HepG2 (cell line): ENCODE measurements around the gene BACH2. TPM values are rescaled to one million over a fixed set of nuclear protein-coding genes. Genes with fewer than 3 reads are reported as not detected.

Source experiments
- ATAC-seq: fragments of 200-7000 bp; cut with Tn5 transposase; 3 replicates; pipeline ENCODE4 v1.9.1; 2020; ENCODE audit warnings: mild to moderate bottlenecking, moderate library complexity
- BruUV-seq: library from RNA; stranded (reverse); fragments of 400-500 nt; replicated peaks from 2 replicates; lab custom pipeline; 2021; lab: Mats Ljungman, UMichigan
- CTCF ChIA-PET: fragments of 300-600 bp; formaldehyde crosslinking; extraction: SDS; loops from one replicate; lab custom pipeline; 2021; ENCODE audit warnings: low total read pairs, inconsistent platforms, low intra/inter-chr PET ratio; lab: Yijun Ruan, JAX
- POLR2A ChIA-PET: fragments of 350-600 bp; sonication (Branson Sonifier 250); formaldehyde crosslinking; loops from one replicate; lab custom pipeline; 2020; ENCODE audit warnings: antibody characterized with exemption, inconsistent platforms; lab: Yijun Ruan, JAX
- DNase-seq: peaks from one replicate; pipeline ENCODE4 v3.0.0-alpha.2; 2015; ENCODE audit warnings: low spot score
- FAIRE-seq: peaks from 3 replicates; lab custom pipeline; 2011; peaks lifted over from hg19 to GRCh38; lab: Jason Lieb, UNC
- H2AFZ ChIP-seq: one replicate; pipeline ENCODE4 v1.6.1; 2011; ENCODE audit warnings: low read length, inconsistent platforms
- H3K27ac ChIP-seq: fragments of 300-600 bp; 3 replicates; pipeline ENCODE4 v1.8.0; 2011; ENCODE audit warnings: mixed run types, mild to moderate bottlenecking, mixed read lengths, low read length, inconsistent platforms; ENCODE audit not compliant: insufficient read depth; ENCODE audit errors: extremely low read length
- H3K27me3 ChIP-seq, 2 experiments: fragments of 200-600 bp in 1 of 2; 2 replicates in 1 of 2; 3 replicates in 1 of 2; pipeline versions ENCODE4 v1.6.0 to v1.8.0; 2011; ENCODE audit warnings: low read length in 2 of 2, mild to moderate bottlenecking in 2 of 2, moderate library complexity in 2 of 2, inconsistent platforms in 1 of 2; ENCODE audit not compliant: insufficient read depth in 2 of 2, control insufficient read depth in 1 of 2
- H3K36me3 ChIP-seq, 2 experiments: fragments of 200-600 bp in 1 of 2; replicated peaks in 1 of 2; 2 replicates in 1 of 2; 3 replicates in 1 of 2; pipeline versions ENCODE4 v1.5.1 to v1.8.0; 2011; ENCODE audit warnings: low read length in 2 of 2, inconsistent platforms in 1 of 2; ENCODE audit not compliant: insufficient read depth in 2 of 2, control insufficient read depth in 1 of 2
- H3K4me1 ChIP-seq: 2 replicates; pipeline ENCODE4 v1.5.1; 2012; ENCODE audit warnings: low read length, inconsistent platforms; ENCODE audit not compliant: insufficient read depth
- H3K4me2 ChIP-seq: 2 replicates; pipeline ENCODE4 v1.6.0; 2011; ENCODE audit warnings: low read depth, low read length, inconsistent platforms
- H3K4me3 ChIP-seq, 3 experiments: fragments of 200-600 bp in 1 of 3; sonication (generic), shearing (Covaris generic) in 1 of 3; replicated peaks in 1 of 3; 2 replicates each; pipeline ENCODE4 v1.5.1; 2011 to 2016; ENCODE audit warnings: low read length in 3 of 3, inconsistent platforms in 2 of 3, low read depth in 2 of 3, mild to moderate bottlenecking in 2 of 3, control low read depth in 1 of 3, mixed read lengths in 1 of 3; ENCODE audit not compliant: insufficient read depth in 1 of 3
- H3K79me2 ChIP-seq: one replicate; pipeline ENCODE4 v1.6.1; 2011; ENCODE audit warnings: low read length, inconsistent platforms; ENCODE audit not compliant: insufficient read depth
- H3K9ac ChIP-seq: 2 replicates; pipeline ENCODE4 v1.6.0; 2011; ENCODE audit warnings: mild to moderate bottlenecking, low read depth, low read length, inconsistent platforms; ENCODE audit not compliant: insufficient read depth
- H3K9me3 ChIP-seq: 2 replicates; pipeline ENCODE4 v1.5.1; 2012; ENCODE audit warnings: mild to moderate bottlenecking, low read length
- H4K20me1 ChIP-seq: 2 replicates; pipeline ENCODE4 v1.6.0; 2011; ENCODE audit warnings: inconsistent platforms, mild to moderate bottlenecking, low read length, moderate library complexity; ENCODE audit not compliant: insufficient read depth
- FOSL2 ChIP-seq: sonication (generic); formaldehyde crosslinking; IDR thresholded peaks from 2 replicates; pipeline ENCODE4 v1.4.0; 2020; ENCODE audit warnings: missing genetic modification reagents
- IKZF1 ChIP-seq: fragments of 450-650 bp; IDR thresholded peaks from 2 replicates; pipeline ENCODE4 v1.7.1; 2016
- KLF16 ChIP-seq, 2 experiments: sonication (generic) in 1 of 2; formaldehyde crosslinking in 1 of 2; IDR thresholded peaks; 2 replicates each; pipeline versions ENCODE4 v1.6.1 to v1.8.0; 2016 to 2023; ENCODE audit warnings: missing genetic modification reagents in 2 of 2, missing compliant biosample characterization in 1 of 2
- MLLT10 ChIP-seq: sonication (generic); formaldehyde crosslinking; IDR thresholded peaks from 2 replicates; pipeline ENCODE4 v1.4.0; 2020; ENCODE audit warnings: missing genetic modification reagents
- SNAPC4 ChIP-seq: sonication (generic); formaldehyde crosslinking; IDR thresholded peaks from 2 replicates; pipeline ENCODE4 v1.4.0; 2020; ENCODE audit warnings: mild to moderate bottlenecking, missing genetic modification reagents
- SOX13 ChIP-seq, 3 experiments: fragments of 450-650 bp in 1 of 3; sonication (generic) in 1 of 3; formaldehyde crosslinking in 1 of 3; IDR thresholded peaks in 2 of 3; conservative IDR thresholded peaks in 1 of 3; 2 replicates each; pipeline versions ENCODE4 v1.5.0 to v1.6.1; 2016 to 2020; ENCODE audit warnings: antibody characterized with exemption in 1 of 3, mild to moderate bottlenecking in 1 of 3, missing compliant biosample characterization in 1 of 3, missing genetic modification reagents in 1 of 3, moderate library complexity in 1 of 3
- ZBTB26 ChIP-seq: IDR thresholded peaks from 2 replicates; pipeline ENCODE4 v1.6.1; 2016; ENCODE audit warnings: missing compliant biosample characterization, missing genetic modification reagents, borderline replicate concordance
- ZNF253 ChIP-seq: sonication (generic); formaldehyde crosslinking; IDR thresholded peaks from 2 replicates; pipeline ENCODE4 v1.8.0; 2022; ENCODE audit warnings: mild to moderate bottlenecking, missing genetic modification reagents, borderline replicate concordance
- ZNF260 ChIP-seq: sonication (generic); formaldehyde crosslinking; IDR thresholded peaks from 2 replicates; pipeline ENCODE4 v1.4.0; 2020; ENCODE audit warnings: missing genetic modification reagents, low read depth, mild to moderate bottlenecking, borderline replicate concordance
- ZNF280B ChIP-seq: sonication (generic); formaldehyde crosslinking; IDR thresholded peaks from 2 replicates; pipeline ENCODE4 v1.5.0; 2020; ENCODE audit warnings: missing genetic modification reagents, mild to moderate bottlenecking, borderline replicate concordance
- WGBS: methylation state at CpG from one replicate; pipeline ENCODE4 v1.1.6; 2017; ENCODE audit warnings: low lambda C conversion rate; 5-methylcytosine and 5-hydroxymethylcytosine counted together
- in situ Hi-C: cut with HindIII; loops from 2 replicates; pipeline ENCODE4 v1.10.0; 2017; ENCODE audit warnings: low pct_unique_long_range_greater_than_20kb; ENCODE audit not compliant: extremely low pct_ligation_motif_present
- intact Hi-C: fragments of 100-400 bp; cut with micrococcal nuclease; formaldehyde crosslinking; loops from one replicate; pipeline ENCODE4 v1.10.0; 2022; ENCODE audit not compliant: unreplicated experiment
- polyA plus RNA-seq, 8 experiments: library from polyadenylated mRNA; depleted of rRNA in 3 of 8; stranded (reverse) in 7 of 8; unstranded in 1 of 8; fragments of >200 nt; fragmentation: Illumina TruSeq in 4 of 8; extraction: Trizol in 4 of 8; gene quantifications; 2 replicates each; pipeline versions ENCODE4 v1.2.1 to v1.2.3, GENCODE V29; 2011 to 2016; ENCODE audit warnings: low read depth in 4 of 8, missing spikeins in 1 of 8, mixed read lengths in 1 of 8; ENCODE audit not compliant: insufficient read depth in 1 of 8
- total RNA-seq, 5 experiments: library from RNA; depleted of rRNA; stranded (reverse); fragments of >200 nt; fragmentation: Illumina TruSeq; extraction: Trizol; gene quantifications; 2 replicates each; pipeline ENCODE4 v1.2.3, GENCODE V29; 2016; ENCODE audit warnings: low read depth in 1 of 5

Gene BACH2
- total and polyA plus RNA-seq, 2 of the 13 experiments (the other 11 are each of a cell fraction or from before 2014, with no cell fraction given), result 0.01 TPM; not detected in 1

GRCh38 chr6:90226257-90226656, 70.4 kb downstream of the BACH2 start (continued):
- TF ChIP-seq SOX13 (IDR thresholded peaks at IDR 0.05), result no peak
- no peak for TF ChIP-seq SOX13 (CRISPR knock-in tag; conservative IDR thresholded peaks at IDR 0.05 in 1 of 2, IDR thresholded peaks at IDR 0.05 in 1 of 2)
- TF ChIP-seq ZNF280B, result no peak
- TF ChIP-seq ZBTB26 (CRISPR knock-in tag), result no peak
- no peak for TF ChIP-seq ZNF253 (CRISPR knock-in tag)

GRCh38 chr6:90224196-90224595, 72.4 kb downstream of the BACH2 start:
- no peaks in the 10 kb centered on the region for H3K36me3 ChIP-seq
- POLR2A ChIA-PET, result no interaction called here

More at GRCh38 chr6:90224196-90224595, 72.4 kb downstream of the BACH2 start:
- ATAC-seq, result no peak
- Histone ChIP-seq H3K79me2 (no peaks in the 10 kb centered on the region), H3K4me2 (no peak overlapping the region), H3K9me3 (no peaks in the 10 kb centered on the region), H4K20me1 (no peaks in the 10 kb centered on the region), H3K4me1 (no peaks in the 10 kb centered on the region), H3K9ac (no peak overlapping the region), H3K27me3 (no peaks in the 10 kb centered on the region; a peak in 2 of 5 replicates), H3K27ac (no peak overlapping the region), H3K4me3 (no peak overlapping the region), H2AFZ (no peak overlapping the region)
- no peak for FAIRE-seq
- CTCF ChIA-PET, result no interaction called here
- intact Hi-C loops, result no loop called here
- no peak for TF ChIP-seq IKZF1
- TF ChIP-seq MLLT10 (CRISPR knock-in tag), result no peak
- no peak for TF ChIP-seq KLF16 (CRISPR knock-in tag; IDR thresholded peaks at IDR 0.05)
- no peak for TF ChIP-seq FOSL2 (CRISPR knock-in tag)
- TF ChIP-seq ZNF260 (CRISPR knock-in tag), result no peak
- TF ChIP-seq SNAPC4 (CRISPR knock-in tag), result no peak
- DNase-seq, result no peak
- BruUV-seq, result no TSS peak
- in situ Hi-C loops, result no loop called here
- WGBS, result 0% methylated on average over 1 of the region's 1 CpG
